Hindlimb muscle (tissue), 1 donor: ENCODE data around the gene WSB2. TPM values are rescaled to one million over a fixed set of nuclear protein-coding genes. Genes with fewer than 3 reads are reported as not detected.
"Not testable (repeated sequence)": the region's sequence is repeated elsewhere in the genome, so short reads cannot be mapped to it uniquely, and the experiment has no call there.

Experiments
- DNase-seq: peaks from one replicate; pipeline ENCODE4 v3.0.0-alpha.2; 2013
- polyA plus RNA-seq: library from polyadenylated mRNA; unstranded; fragments of 120-200 nt; gene quantifications from one replicate; pipeline ENCODE4 v1.2.1, GENCODE V29; 2013; ENCODE audit not compliant: insufficient read length

The WSB2 gene
- polyA plus RNA-seq, 1 donor = 60.0 TPM

DNA sequence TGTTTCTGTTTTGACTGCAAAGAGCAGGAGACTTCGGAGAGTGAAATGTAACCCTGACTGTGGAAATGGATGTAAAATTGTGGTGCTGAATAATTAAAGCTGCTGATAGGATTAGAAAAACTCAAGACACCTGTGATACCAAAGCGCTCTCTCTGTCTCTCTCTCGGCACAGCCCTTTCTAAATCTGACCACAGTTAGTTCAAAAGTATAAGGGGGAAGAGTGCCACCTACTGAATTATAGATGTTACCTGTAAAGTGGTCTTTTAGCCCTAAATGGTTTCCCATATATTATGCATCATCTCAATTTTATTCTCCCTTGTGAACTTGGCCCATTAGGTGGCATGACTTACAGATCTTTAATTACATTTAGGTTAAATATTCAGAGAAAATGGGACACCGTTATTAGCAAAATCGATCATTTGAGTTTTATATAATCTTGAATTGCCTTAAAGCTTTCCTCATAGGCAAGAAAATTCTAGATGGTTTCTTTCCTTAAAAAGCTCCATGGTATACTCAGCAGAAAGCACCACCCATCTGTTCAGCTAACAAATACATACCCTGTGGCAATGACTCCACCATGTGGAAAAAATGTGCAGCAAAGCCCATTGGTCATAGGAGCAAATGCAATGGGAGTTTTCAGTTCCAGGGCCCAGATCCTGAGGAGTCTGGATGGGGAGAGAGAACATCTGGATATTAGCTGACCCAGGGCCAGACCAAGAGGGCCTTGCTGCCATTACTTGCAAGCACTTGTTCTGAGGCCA lies 26.4 kb downstream of the WSB2 start:
- DNase-seq = peak; percentile 26

DNA sequence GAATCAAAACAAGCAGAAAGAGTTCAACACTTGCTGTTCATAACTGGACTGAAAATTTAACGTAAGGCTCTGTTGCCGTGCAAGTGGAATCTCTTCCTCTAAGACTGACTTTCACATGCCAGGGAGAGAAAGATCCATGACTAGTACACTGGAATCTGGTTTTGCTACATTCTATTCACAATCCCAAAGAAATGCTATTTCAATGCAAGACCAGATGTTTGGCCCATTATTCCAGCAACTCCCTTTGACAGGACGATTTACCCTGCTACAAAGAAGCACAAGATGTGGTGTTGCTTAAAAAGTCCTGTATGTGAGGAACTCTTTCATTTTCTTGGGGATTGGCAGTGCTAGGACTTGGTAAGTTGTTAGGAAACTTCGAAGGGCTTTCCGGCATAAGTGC lies 27.1 kb downstream of the WSB2 start:
- no peak for DNase-seq

DNA sequence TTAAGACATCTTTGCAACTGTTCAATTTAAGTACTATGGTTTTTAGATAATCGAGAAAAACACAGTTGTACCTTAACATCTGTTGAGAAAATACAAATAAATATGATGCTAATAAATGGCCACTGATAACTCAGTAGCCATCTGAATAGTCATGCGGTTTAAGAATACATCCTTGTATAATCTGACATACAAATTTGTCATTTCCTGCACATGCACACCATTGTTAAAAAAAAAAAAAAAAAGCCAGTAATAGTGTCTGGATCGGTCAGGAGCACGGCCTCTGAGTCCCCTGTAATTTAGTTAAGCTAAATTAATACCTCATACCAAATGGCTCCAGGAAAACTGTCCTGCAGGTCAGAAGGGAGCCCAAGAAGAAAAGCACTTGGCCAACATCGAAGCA lies 27.7 kb downstream of the WSB2 start:
- DNase-seq = no peak

DNA sequence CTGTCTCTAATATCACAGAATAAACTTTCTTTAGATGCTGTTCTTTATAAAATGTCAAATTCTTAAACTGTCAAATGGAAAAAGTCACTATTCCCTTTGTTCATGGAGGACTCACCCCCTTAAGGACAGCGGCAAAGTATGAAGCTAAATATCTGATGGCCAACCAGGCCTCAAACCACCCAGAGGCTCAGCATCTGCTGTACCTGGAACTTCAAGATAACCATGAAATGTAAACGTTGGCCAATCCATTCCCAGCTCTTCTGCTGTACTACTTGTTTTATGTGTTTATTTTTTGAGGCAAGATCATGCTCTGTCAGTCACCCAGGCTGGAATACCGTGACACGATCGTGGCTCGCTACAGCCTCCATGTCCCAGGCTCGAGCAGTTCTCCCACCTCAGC lies 28.8 kb downstream of the WSB2 start:
- no peak for DNase-seq

DNA sequence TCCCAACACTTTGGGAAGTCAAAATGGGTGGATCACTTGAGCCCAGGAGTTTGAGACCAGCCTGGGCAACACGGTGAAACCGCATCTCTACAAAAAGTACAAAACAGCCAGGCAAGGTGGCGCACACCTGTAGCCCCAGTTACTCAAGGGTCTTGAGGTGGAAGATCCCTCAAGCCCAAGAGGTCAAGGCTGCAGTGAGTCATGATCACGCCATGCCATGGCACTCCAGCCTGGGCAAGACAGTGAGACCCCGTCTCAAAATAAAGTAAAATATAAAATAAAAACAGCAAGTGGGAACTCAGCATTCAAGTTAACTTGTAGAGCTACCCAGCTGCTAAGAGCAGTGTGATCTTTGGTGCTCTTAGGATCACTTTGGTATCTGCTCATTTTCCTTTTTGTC lies 31.8 kb downstream of the WSB2 start:
- DNase-seq = no peak

DNA sequence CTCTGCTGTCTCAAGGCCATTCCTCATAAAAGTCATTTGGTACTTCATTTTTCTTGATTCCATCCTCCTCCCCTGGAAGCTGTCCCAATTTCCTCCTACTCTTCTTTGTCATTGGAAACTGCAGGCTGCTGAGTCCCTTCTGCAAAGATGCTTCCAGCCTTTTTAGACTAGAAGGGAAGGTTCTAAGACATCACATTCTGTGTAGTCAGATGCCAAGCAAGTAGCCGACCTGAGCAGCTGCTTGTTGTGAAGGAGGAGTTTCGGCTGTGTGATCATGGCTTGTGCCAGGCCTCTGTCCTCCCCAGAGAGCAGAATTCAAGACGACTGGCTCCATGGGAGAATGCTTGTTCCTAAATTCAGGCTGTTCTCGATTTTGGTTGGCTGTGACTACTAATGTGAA lies 35.8 kb downstream of the WSB2 start:
- no peak for DNase-seq

DNA sequence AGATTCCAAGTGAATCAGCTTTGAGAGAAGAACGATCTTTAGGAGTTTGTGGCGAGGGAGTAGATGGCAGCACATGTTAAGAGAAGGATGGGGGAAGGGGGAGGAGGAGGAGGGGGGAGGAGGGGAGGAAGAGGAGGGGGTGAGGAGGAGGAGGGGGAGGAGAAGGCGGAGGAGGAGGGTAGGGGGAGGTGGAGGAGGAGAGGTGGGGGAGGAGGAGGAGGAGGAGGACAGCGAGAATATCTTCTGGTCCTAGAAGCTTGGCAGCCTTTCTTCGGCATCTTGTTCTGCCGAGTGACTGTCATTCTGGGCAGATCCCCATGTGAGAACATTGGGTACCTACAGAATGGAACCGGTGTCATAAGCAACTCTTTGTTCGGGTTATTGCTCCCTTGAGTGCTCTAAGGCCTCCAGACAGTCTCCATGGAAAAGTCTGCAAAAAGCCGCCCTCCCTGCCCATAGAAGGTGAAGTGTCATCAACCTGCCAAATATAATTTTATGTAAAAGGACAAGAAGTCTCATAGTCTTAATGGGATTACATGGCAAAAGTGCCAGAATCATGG lies 37.6 kb downstream of the WSB2 start:
- DNase-seq = no peak

DNA sequence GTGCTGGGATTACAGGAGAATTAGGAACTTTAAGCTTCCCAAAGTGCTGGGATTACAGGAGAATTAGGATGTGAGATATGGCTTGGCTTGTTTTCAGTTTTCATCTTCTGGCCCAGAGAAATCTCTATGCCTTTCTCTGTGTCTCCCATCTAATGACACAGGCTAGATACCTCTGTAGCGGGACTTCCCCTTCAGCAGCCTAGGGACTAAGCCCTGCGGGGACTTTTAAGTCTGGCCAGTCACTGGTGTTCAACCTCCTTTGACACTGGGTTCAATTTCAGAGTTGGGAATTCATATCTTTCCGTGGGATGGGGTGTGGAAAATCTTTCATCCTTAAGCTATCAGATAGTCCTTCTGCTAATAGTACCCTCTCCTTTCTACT lies 38.3 kb downstream of the WSB2 start:
- no peak for DNase-seq

DNA sequence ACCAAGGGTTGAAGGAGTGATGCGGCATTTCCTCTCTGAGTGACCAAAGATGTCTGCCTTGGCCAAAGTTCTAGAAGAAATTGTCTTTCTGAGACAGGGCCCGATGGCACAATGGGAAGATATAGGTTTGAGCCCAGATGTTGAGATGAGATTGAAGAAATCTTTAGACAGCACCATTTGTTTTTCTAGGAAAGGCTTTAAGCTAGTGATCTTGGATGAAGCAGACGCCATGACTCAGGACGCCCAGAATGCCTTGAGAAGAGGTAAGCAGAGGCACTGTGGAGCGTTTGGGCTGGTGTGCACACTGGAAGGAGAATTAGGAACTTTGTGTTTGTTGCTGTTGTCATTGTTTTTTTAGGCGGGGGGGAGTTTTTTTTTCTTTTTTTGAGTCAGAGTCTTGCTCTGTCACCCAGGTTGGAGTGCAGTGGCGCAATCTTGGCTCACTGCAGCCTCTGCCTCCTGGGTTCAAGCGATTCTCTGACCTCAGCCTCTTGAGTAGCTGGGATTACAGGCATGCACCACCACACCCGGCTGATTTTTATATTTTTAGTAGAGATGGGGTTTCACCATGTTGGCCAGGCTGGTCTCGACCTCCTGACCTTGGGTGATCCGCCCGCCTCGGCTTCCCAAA lies 38.8 kb downstream of the WSB2 start:
- DNase-seq = not testable (repeated sequence)

DNA sequence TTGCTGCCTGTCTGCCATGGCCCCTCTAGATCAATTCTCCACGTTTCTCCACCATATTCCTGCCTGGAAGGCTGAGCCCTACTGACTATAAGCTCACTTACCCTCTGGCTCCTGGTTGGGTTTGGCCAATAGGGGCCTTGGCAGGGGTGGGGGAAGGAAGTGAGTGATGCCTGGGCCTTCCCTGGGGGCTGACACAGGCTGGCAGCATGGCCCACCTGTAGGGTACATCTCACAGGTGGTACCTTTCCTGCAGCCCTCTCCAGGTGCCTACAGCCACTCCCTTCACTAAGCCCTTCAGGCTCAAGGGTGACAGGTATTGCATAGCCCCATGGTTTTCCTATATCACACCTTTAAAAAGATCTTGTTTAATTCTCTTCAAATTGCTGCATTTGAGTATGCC lies 40.9 kb downstream of the WSB2 start:
- no peak for DNase-seq

DNA sequence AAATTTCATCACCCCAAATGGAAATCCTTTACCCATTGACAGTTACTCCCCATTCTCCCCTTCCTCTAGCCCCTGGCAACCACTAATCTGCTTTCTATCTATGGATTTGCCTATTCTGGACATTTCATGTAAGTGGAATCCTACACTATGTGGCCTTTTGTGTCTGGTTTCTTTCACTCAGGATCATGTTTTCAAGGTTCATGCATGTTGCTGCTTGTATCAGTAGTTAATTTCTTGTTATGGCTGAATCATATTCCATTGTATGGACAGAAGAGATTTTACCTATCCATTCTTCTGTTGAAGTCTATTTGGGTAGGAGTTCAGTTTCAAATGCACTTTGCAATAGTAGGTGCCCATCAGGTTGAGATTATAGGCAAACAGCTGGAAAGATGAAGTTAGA lies 43.1 kb downstream of the WSB2 start:
- DNase-seq = no peak

DNA sequence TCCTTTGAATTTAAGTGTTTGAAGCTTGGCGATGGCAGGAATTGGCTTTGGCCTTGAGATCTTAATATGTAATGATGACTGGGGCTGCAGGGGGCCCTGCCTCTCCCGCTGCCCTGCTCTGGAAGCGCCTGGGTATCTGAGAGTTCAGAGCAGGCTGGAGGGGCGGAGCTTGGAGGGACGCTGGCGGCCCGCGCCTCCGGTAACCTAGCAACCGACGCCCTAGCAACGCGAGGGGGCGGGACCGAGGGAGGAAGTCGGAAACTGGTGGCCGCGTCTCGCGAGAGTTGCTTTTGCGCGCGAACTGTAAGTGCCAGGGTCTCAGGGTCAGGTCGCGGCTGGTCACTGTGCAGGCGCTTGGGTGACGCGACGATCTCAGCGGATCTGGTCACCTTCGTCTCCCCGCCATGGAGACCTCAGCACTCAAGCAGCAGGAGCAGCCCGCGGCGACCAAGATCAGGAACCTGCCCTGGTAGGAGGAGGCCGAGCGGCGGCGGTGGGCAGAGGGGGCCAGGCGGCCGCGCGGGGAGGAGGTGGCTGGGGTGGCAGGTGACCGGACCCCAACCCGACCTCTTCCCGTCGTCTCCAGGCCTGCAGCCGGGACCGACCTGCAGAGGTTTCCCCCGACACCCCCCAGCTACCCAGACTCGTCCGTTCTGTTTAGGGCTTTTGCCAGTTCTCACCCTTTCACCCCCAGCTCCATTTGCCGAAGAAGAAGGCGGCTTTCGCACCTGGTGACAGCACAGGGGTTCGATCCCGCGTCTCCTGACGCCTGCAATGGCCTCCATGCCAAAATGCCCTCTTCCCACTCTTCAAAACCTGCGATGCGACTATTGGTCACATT lies 44.3 kb downstream of the WSB2 start, which contains the start of gene RFC5:
Gene RFC5 (plus strand): TSS at position 280 of the 841 bp plus-strand sequence. CDS start 125 bp downstream, at position 405.
- peak; percentile 96 for DNase-seq

DNA sequence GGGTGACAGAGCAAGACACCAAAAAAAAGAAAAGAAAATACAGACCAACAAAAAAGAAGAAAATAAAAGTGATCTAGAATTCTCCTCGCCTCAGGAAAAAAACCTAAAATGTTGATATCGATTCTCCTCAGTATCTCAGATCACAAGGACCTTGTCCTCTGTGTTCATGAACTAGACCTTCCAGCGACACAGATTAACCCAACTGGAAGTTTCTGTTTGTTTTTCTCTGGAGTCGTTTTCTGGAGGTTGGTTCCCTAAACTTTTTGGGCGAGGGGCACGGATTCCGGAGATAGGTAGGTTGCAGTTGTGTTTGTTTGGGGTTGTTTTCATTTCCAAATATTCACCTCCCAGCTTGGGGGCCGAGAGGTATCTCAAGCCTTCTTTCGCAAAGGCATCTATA lies 45.0 kb downstream of the WSB2 start:
- DNase-seq = no peak

DNA sequence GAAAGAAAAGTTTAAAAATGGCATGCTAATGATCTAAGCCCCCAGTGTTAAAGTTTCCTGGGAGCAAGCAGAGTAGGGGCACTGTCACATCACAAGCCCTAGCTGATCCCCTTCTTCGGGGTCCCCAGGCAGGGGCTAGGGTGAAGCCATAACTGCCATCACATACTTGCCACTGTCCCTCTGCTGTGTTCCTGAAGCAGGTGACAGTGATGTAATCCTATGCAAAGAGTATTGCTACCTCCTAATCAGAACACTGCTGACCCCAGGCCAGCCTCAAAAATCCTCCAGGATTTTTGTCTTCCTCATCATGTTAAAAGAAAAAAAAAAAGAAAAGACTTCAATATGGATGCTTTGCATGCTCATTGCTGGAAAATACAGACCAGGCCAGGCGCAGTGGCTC lies 45.7 kb downstream of the WSB2 start:
- DNase-seq = no peak

DNA sequence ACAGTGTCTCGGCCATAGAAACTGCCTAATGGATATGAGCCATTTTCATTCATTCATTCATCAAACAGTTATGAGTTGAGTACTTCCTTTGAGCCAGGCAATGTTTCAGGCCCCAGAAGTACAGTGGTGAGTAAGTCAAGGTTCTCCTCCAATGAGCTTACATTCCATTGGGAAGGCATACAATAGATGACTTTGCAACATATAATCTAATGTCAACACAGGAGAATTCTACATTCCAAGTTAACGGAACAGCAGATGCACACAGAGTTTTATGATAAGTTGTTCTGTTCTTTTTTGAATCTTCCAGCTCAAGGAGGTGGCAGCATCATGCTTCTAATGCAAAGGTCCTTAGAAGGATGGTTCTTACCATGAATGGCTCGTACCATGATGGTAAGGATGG lies 47.7 kb downstream of the WSB2 start:
- DNase-seq = no peak

DNA sequence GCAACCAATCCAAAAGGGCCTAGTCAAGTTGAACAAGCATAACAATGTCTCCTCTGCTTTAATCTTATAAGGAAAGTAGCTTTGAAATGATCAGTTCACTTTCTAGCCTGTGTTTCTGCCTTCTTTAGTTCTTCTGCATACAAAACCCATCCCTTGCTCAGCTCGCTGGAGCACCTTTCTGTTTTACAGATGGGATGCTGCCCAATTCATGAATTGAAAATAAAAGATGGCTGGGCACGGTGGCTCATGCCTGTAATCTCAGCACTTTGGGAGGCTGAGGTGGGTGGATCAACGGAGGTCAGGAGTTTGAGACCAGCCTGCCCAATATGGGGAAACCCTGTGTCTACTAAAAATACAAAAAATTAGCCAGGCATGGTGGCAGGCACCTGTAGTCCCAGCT lies 49.0 kb downstream of the WSB2 start:
- DNase-seq = no peak

DNA sequence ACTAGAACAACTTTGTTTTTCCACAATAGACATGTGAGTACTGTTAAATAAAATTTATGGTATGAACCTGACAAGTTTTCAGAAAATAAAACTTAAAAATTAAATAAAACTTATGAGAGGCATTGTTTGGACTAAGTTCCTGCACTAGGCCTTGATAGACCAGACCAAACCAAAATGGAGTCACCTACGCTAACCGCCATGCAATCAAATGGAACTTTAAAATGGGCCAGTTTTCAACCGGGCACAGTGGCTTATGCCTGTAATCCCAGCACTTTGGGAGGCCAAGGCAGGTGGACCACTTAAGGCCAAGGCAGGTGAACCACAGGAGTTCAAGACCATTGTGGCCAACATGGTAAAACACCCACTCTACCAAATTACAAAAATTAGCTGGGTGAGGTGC lies 49.6 kb downstream of the WSB2 start:
- DNase-seq = no peak

DNA sequence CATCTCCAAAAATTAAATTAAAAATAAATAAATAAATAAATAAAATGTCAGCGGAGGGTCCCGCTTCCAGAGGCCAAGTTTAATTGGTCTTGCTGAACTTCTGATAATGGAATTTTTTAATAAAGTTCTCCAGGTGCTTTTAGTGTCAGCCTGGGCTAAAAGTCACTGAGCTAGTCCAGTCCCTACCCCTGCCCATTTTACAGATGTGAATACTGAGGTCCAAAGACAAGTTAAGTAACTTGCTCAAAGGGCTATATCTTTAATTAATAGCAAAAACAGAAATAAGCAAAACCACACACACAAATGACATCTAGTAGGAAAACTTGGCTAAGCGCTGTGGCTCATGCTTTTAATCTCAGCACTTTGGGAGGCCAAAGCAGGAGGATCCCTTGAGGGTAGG lies 50.1 kb downstream of the WSB2 start:
- no peak for DNase-seq

DNA sequence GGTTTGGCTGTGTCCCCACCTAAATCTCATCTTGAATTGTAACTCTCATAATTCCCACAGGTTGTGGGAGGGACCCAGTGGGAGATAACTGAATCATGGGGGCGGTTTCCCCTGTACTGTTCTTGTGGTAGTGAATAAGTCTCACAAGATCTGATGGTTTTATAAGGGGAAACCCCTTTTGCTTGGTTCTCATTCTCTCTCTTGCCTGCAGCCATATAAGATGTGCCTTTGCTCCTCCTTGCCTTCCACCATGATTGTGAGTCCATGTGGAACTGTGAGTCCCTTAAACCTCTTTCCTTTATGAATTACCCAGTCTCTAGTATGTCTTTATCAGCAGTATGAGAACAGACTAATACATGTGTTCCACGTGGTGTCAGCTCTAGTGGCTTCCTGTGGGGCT lies 61.2 kb downstream of the WSB2 start:
- not testable (repeated sequence) for DNase-seq

DNA sequence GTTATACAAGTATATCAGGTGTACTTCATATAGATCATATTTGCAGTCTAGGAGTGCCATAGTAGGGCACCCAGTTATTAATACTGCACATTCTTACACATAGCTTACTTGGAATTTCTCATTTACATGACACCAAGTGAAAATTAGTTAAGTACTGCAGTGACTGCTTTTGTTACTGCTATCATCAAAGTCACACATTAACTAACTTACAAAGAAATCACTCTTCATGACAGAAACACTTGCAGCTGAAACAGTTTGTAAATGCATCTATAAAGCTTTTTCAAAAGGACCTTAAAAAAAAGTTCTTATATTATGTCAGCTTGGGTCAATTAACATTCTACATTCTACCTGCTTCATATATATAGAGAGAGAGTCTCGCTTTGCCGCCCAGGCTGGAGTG lies 62.3 kb downstream of the WSB2 start:
- no peak for DNase-seq

DNA sequence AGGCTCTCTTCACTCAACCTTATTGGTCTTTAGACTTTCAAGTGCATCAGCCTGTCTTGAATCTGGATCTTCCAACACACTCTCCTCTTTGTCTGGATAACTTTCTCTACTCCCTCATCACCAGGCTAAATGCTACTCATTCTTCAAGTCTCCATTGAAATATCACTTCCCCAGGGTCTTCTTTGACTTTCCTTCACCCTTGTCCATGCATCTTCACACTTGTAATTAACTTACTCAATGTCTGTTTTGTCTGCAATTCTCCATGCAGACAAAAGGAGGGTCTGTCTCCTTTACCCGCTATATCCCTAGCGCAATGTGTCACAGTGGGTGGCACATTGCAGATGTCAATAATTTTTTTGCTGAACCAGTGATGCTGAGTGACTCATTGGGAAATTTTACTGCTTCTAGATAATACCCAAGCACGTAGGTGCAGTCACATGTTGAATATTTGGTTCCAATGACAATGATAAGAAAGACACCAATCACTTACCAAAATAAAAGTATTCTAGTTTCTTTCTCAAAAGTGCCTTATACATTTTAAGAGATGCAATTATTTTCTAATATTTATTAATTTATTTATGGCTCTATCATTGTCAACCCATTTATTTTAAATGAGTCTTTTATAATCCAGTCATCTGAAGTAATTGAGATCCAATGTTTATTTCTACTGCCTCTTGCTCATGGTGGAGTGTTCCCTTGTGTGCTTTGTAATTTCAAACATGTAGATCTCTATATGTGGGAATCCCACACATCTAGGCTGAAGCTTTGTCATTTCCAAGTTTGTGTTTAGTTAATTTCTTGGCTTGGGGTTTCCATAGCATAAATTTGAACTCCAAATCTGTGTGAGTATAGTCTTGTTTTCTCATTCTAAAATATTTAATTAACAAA lies 66.2 kb downstream of the WSB2 start:
- DNase-seq = no peak
